Uterus (tissue), 2 donors: ENCODE data around the gene HNRNPUL1.

Experiments used
- CTCF ChIP-seq, 4 experiments: fragments of 200-600 bp in 2 of 4; fragments of 450-650 bp in 2 of 4; sonication (generic) in 2 of 4; IDR thresholded peaks; one replicate each; pipeline ENCODE4 v1.5.1; 2016 to 2019; ENCODE audit warnings: antibody characterized with exemption in 4 of 4, mild to moderate bottlenecking in 2 of 4, moderate library complexity in 1 of 4
- POLR2A ChIP-seq, 2 donors: fragments of 450-650 bp; IDR thresholded peaks; one replicate each; pipeline ENCODE4 v1.6.1; 2016; ENCODE audit warnings: antibody characterized with exemption in 2 of 2, mild to moderate bottlenecking in 1 of 2, moderate library complexity in 1 of 2

GRCh38 chr19:41302624-41303351 is 38.6 kb downstream of the HNRNPUL1 start:
- TF ChIP-seq CTCF (IDR thresholded peaks at IDR 0.05), result no peak
- no peak for TF ChIP-seq POLR2A (IDR thresholded peaks at IDR 0.05)
